Mucosa of gallbladder (tissue), 1 donor: Measurements from ENCODE around the gene BACE1. TPM values are rescaled to one million over a fixed set of nuclear protein-coding genes. Genes with fewer than 3 reads are reported as not detected.
"Not testable (repeated sequence)": the region's sequence is repeated elsewhere in the genome, so short reads cannot be mapped to it uniquely, and the experiment has no call there.

Experiments used
- DNase-seq: peaks from one replicate; pipeline ENCODE4 v3.0.0-alpha.2; 2020; ENCODE audit warnings: low spot score
- total RNA-seq: library from RNA; stranded (reverse); gene quantifications from one replicate; pipeline ENCODE4 v1.2.1, GENCODE V29; 2021
- donor health status: DM: no; HTN: no; CAD: no.

Gene BACE1
- total RNA-seq, 1 donor from 2014 or later: 31.7 TPM

DNA sequence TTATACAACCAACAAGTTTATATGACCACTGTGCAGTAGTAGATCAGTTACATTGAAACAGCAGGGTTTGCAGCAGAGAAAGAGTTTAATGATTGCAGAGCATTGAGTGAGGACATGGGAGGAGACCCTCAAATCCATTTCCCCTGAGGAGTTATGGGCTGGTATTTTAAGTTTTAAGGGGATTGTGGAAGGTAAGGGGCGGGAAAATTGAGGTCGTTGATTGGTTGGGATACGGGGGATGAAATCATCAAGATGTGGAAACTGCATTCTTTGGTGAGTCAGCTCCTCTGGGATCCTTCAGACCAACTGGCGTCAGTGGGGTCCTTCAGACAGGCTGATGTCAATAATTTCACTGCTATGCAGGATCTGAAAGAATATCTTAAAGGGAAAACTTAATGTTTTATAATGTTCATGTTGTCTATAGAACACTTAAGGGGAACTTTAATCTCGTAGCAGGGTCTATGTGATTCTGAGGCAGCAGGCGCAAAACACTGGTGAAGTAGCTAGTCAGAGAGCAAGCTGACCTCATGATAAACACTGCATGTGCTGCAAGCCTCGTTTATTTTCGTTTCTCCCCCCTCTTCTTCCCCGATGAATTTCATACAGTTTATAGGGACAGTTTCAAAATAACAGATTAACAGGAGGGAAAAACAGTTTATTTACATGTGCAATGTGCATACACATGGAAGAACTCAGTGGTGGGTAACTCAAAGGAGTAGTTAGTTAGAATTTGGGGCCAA, 42.3 kb downstream of the BACE1 start:
- DNase-seq: no peak

DNA sequence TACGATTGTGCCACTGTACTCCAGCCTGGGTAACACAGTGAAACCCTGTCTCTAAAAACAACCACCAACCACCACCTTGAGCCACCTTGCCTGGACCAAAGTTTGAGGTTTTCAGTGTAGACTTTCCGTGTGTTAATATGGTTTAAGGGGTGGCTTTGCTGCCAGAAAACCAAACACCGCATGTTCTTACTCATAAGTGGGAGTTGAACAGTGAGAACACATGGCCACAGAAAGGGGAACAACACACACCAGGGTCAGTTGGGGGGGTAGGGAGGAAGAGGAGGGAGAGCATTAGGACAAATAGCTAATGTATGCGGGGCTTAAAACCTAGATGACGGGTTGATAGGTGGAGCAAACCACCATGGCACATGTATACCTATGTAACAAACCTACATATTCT, 43.9 kb downstream of the BACE1 start:
- DNase-seq: not testable (repeated sequence)

DNA sequence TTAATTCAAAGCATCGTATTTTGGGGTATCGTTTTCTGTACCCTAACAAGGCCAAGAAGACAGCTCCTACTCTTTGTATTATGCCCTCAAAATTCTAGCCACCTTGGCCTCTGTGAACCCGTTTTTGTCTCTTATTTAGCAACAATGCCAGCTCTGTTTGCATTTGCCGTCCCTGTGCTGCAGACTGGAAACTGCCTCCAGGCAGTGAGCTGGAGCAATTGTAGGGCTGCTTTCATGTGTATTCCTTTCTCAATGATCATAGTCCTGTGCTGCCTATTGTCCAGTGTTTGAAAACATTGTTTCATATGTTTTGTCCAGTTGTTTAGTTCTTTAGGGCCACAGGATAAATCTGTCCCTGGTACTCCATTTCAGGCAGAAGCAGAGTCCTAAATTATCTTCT, 44.8 kb downstream of the BACE1 start:
- DNase-seq: no peak

DNA sequence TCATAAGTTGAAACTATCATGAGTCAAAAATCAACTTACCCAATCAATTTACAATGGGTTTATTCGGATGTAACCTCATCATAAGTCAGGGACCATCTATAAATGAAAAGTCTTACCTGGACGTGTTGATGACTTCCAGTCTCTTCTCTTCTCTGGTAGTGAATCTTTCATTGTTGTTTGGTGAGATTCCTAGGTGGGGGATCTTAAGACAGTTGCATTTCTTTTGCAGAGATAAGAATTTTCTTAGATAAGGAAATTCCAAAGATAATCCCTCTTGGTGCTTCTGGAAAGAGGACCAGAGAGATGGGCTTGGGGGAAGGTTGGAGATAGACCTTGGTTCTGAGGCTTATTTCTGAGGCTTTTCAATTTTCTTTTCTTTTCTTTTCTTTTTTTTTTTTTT, 46.2 kb downstream of the BACE1 start:
- DNase-seq: no peak

DNA sequence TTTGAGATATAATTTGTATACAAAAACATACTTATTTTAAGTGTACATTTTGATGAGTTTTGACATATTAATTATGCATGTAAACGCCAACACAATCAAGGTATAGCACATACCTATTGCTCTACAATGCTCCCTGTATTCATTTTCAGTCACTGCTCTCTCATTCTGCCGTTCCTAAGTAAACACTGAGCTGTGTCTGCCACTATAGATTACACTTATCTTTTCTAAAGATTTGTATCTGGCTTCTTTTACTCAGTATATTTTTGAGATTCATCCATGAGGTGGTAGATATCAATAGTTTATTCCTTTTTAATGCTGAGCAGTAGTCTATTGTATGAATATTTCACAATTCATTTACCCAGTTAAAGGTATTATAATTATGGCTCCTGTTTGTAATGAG, 50.3 kb downstream of the BACE1 start:
- DNase-seq: no peak

DNA sequence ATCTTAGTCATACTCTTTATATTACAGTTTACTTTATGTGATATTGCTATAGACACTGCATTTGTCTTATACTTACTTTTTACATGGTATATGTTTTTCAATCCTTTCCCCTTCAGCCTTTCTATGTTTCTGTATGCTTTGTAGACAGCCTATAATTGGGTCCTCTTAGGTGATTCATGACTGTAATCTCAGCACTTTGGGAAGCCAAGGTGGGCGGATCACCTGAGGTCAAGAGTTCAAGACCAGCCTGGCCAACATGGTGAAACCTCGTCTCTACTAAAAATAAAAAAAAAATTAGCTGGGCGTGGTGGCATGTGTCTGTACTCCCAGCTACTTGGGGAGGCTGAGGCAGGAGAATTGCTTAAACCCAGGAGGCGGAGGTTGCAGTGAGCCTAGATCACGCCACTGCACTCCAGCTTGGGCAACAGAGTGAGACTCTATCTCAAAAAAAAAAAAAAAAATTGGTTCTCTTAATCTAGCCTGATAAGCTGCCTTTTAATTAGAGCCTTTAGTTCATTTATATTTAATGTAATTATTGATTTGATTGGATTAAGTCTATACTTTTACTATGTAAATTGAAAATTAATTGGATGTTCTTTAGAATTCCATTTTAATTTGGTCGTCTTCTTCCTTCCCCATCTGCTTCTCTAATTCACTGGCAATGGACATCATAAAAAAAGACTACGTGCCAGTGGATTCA, 51.3 kb downstream of the BACE1 start:
- not testable (repeated sequence) for DNase-seq

DNA sequence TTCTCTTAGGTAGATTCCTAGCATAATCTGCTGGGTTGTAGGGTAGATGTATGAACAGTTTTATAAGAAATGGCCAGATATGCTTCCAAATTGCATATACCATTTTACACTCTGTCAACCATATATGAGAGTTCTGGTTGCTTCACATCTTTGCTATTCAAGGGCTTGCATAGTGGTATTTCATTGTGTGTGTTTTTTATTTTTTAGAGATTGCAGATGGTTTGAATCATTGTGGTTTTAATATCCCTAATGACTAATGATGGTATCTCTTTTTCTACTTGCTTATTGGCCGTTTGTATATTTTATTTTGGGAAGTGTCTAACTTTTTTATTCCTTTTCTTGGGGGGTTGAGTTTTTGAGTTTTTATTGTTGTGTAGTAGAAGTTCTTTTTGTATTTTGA, 56.6 kb downstream of the BACE1 start:
- no peak for DNase-seq

DNA sequence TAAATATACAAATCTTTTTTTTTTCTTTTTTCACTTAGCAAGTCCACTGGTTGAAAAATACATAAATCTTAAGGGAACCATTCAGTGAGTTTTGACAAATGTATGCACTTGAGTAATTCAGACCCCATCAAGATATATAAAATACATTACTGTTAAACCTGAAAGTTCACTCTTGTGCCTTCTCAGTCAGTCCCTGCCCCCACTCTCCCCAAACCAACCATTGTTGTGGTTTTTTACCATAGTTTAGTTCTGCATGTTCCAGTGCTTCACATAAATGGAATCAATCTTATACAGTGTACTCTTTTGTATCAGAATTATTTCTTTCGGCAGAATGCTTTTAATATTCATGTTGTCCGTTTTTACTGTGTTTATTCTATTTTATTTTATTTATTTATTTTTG, 57.5 kb downstream of the BACE1 start:
- no peak for DNase-seq

DNA sequence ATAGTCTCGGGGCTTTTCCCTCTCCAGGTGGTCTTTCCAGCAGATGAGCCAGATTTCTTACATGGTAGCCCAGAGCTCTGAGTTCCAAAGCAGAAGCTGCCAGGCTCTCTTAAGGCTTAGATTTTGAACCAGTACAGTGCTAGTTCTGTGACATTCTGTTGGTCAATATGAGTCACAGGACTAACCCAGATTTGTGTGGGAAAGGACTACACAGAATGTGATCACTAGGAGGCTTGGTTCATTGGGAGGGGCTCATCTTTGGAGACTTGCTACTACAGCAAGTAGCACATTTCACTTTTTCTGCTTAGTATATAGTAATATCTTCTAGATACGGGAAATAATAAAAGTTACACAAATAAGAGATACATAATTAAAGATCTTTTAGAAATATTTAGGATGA, 59.5 kb downstream of the BACE1 start:
- DNase-seq: no peak

DNA sequence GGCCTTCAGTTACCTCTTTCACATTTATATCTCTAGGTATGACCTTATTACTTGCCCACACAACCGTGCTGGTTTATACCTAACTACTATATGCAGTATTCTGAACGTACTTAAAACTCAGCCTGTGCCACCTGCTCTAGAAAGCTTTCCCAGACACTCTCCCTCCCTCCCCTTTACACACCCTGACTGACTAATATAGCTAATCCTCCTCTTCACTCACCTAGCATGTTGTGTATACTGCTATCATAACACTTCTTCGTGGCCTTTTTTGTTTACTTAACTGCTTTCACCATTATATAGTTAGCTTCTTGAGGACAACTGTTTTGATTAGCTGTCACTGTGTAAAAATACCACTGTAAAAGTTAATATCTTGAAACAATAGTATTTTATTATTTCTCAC, 60.1 kb downstream of the BACE1 start:
- DNase-seq: no peak

DNA sequence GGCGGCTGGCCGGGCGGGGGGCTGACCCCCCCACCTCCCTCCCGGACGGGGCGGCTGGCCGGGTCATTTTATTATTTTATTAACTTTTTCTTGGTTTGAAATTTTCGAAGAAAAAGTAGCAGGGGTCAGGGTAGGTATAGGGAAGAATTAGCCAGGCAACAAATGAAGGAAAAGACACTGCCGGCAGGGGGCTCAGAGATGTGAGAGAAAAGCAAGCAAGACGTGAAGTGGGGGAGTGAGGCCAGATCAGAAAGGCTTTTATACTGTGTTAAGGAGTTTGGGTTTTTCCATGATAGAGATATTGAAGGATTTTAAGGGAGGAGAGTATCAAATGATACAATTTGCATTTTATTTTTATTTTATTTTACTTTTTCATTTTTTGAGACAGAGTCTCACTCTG, 64.5 kb downstream of the BACE1 start:
- no peak for DNase-seq

DNA sequence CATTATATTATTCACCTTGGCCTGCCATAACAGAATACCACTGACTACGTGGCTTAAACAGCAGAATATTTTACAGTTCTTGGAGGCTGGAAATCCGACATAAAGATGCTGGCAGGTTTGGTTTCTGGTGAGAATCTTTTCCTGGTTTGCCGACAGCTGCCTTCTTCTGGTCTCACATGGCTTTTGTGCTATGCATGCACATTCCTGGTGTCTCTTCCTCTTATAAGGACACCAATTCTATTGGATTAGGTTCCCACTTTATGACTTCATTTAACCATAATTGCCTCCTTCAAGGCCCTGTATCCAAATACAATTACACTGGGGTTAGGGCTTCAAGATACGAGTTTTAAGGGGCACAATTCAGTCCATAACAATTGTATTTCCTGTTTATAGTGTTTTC, 66.5 kb downstream of the BACE1 start:
- no peak for DNase-seq

DNA sequence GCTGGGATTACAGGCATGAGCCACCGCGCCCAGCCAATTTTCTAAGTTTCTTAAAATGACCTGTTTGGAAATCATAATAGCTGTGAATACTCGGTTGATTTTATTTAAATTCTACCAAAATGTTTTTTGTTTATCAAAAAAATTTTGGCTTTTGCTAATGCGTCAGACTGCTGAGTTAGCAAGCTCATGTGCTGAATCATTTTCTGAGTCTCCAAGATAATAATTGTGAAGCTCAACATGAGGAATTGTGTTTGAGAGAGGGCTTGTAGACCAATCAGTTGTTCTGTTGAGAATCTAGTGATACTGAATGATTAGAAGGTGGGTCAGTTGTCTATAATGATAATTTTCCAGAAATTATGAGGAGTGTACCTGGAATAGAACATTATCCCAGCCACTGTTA, 67.7 kb downstream of the BACE1 start:
- DNase-seq: no peak

DNA sequence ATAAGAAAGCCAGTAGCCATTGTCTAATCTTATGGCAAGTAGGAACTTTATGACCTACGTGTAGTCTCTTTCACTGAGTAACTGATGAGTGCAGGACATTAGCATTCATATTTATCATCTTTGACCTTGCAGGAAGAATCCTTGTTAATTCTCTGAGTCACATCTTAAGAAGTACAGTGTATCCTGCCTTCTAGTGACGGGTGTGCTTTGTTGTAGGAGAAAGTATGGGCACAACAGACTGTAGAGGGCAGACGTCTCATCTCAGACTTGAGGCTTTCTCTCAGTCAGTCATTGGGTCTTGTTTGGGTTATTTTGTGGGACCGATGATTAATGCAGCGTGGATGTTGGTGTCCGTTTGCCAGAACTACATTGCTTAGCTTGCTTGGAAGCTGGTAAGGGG, 76.8 kb downstream of the BACE1 start:
- no peak for DNase-seq

DNA sequence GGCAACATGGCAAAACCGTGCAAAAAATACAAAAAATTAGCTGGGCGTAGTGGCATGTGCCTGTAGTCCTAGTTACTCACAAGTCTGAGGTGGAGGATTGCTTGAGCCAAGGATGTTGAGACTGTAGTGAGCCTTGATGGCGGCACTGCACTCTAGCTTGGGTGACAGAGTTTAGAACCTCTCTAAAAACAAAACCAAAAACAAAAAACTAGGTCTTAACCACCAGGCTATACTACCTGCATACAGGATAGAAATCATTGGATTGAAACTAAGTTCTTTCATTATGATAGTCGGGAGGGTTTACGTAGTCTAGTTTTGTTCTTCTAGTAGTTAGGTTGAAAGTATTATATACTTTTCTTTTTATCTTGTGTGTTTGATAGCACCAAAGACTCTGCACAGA, 77.8 kb downstream of the BACE1 start:
- no peak for DNase-seq

Other genes starting within 250 kb of the BACE1 start
- 54.6 TPM for gene SIK3, start 217.8 kb downstream of the BACE1 start, total RNA-seq
- gene PAFAH1B2, start 172.0 kb downstream of the BACE1 start, total RNA-seq: 73.9 TPM
- 72.9 TPM for gene SIDT2, start 137.5 kb downstream of the BACE1 start, total RNA-seq
- gene TAGLN, start 116.9 kb downstream of the BACE1 start, total RNA-seq: 2,517 TPM
- gene PCSK7, start 84.2 kb downstream of the BACE1 start, total RNA-seq: 67.0 TPM
- 30.5 TPM for gene RNF214, start 83.6 kb downstream of the BACE1 start, total RNA-seq
- gene BACE1-AS, start 24.9 kb downstream of the BACE1 start, total RNA-seq: 10.2 TPM
- gene CEP164, start 11.6 kb upstream of the BACE1 start, total RNA-seq: 30.7 TPM